OCI-LY7 (cell line): Measurements from ENCODE around the gene IL22RA2.

ENCODE experiments used
- EZH2phosphoT487 ChIP-seq: fragments of 200-600 bp; sonication (generic); IDR thresholded peaks from 2 replicates; pipeline ENCODE4 v1.6.1; 2018; ENCODE audit warnings: low read depth, borderline replicate concordance, mild to moderate bottlenecking, mixed run types, antibody characterized with exemption, low read length, moderate library complexity, mixed read lengths
- TF ChIP-seq, protein P1 (sequence below): fragments of 200-600 bp; sonication (generic); conservative IDR thresholded peaks from 2 replicates; pipeline ENCODE4 v1.5.1; 2014; ENCODE audit warnings: mild to moderate bottlenecking, antibody characterized with exemption, low read length, moderate library complexity, mixed read lengths

DNA sequence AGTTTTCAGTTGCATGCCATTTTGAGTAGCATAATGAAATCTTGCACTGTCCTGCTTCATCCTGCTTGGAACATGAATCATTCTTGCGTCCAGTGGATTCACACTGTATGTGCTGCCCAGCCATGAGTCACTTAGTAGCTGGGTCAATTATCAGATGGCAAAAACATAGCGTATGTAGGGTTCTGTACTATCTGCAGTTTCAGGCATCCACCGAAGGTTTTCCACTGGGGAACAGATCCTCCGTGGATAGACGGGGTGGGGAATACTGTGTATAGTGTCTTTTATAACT is 61.4 kb downstream of the IL22RA2 start:
- TF ChIP-seq, protein P1, sequence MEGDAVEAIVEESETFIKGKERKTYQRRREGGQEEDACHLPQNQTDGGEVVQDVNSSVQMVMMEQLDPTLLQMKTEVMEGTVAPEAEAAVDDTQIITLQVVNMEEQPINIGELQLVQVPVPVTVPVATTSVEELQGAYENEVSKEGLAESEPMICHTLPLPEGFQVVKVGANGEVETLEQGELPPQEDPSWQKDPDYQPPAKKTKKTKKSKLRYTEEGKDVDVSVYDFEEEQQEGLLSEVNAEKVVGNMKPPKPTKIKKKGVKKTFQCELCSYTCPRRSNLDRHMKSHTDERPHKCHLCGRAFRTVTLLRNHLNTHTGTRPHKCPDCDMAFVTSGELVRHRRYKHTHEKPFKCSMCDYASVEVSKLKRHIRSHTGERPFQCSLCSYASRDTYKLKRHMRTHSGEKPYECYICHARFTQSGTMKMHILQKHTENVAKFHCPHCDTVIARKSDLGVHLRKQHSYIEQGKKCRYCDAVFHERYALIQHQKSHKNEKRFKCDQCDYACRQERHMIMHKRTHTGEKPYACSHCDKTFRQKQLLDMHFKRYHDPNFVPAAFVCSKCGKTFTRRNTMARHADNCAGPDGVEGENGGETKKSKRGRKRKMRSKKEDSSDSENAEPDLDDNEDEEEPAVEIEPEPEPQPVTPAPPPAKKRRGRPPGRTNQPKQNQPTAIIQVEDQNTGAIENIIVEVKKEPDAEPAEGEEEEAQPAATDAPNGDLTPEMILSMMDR, result no peak
- no peak for TF ChIP-seq EZH2phosphoT487
